ENCODE measurements around the gene WDR86. TPM values are rescaled to one million over a fixed set of nuclear protein-coding genes. Genes with fewer than 3 reads are reported as not detected.

WDR86 gene
- total RNA-seq, 2 donors from 2014 or later, result 0.71 to 0.84 TPM

GRCh38 chr7:151386301-151387160 lies 23.3 kb downstream of the WDR86 start:
- DNase-seq, result no peak
- intact Hi-C loops (cut with DNase I), result no loop called here
- no peak for ATAC-seq

DNA sequence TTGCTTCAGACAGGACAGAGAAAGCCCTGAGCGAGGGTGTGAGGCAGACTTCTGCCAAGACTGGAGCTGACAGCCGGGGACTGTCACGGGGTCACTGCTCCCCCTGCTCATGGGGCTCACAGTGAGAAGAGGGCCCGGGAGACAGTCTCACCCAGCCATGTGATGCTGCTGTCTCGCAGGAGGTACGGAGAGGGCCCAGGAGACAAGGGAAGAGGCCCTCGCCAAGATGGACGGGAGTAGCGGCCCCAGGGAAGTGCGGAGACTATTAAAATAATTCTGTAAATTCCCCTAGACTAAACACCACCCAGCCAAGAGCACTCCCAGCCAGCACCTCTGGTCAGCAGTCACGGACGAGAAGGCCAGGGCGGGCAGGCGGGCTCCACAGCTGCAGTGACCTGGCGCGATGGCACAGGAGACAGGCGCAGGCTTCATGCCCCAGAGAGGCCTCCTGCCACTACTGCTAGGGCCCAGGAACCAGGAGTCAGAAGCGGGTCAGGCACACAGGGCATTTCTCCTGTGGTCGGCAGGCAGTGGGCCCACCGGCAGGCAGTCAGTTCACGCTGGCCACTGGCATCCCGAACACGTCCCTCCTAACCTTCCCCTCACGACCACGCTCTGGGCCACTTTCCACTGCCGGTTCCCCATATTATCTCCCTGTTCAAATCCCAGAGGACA lies 24.1 kb downstream of the WDR86 start:
- intact Hi-C loops (cut with DNase I), result no loop called here
- no peak for ATAC-seq
- no peak for DNase-seq

- ATAC-seq (peak in 1 of 2 donors; percentile 16), DNase-seq (no peak)
- intact Hi-C loops (cut with DNase I), result no loop called here
These were observed 24.8 kb downstream of the WDR86 start for GRCh38 chr7:151384776-151385625.

DNA sequence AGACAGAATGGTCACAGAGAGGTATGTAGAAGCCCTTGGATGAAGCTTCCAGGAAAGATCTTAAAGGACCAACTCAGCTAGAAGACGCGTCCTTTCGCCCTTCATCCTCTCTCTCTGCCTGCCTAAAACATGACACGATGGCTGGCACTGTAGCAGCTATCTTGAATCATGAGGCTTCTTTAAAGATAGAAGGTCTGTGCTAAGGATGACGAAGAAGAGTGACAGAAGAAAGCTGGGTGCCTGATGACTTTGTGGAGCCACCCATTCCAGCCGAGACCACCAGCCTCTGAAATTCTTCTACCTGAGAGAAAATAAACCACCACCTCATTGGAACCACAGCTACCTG lies 25.5 kb downstream of the WDR86 start:
- DNase-seq, result no peak

GRCh38 chr7:151383638-151384351 lies 26.0 kb downstream of the WDR86 start:
- intact Hi-C loops (cut with DNase I), result no loop called here
- DNase-seq (no peak), ATAC-seq (no peak)

More for the DNA sequence above, 25.5 kb downstream of the WDR86 start:
- ATAC-seq, result no peak
- intact Hi-C loops (cut with DNase I), result no loop called here

DNA sequence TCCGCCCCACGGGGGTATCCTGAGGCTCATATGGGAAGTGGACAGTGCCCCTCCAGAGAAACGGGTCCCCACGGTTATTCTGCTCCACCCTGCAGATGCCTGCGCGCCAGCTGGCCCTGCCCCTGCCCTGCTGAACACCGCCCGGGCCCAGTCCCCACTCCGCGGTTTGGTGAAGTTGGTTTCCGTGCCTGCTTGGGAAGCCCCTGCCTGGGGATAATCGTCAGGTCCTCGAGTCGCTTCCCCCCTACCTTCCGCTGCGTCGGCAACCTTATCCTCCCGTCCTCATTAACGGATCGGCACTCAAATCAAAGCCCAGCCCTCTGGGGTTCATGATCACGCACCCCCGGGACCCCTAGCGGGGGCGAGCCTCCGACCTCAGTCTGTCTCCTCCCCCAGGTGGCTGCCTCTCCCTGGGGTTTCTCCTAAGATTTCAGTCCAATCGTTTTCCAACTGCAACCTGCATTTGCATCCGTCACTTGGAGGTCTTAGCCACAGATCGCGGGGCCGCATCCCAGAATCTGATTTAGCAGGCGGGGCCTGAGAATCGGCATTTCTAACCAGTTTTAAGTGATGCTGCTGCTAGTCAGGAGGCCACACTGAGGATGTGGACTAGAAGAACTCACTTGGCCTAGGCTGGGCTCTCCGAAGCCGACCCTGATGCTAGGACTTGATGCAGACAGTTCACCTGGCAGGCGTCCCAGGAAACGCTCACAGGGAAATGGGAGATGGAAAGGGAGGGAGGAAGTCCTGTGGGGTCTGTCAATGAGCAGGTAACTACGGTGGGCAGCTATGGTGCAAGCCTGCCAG lies 27.6 kb downstream of the WDR86 start:
- DNase-seq (no peak), ATAC-seq (peak in 1 of 2 donors; percentile 10)
- intact Hi-C loops (cut with DNase I), result no loop called here

- DNase-seq (no peak), ATAC-seq (peak; percentile 27 to 28)
- intact Hi-C loops (cut with DNase I), result no loop called here
These were observed 28.3 kb downstream of the WDR86 start for GRCh38 chr7:151381348-151382078.

GRCh38 chr7:151381098-151381347 lies 28.8 kb downstream of the WDR86 start:
- no peak for DNase-seq
- intact Hi-C loops (cut with DNase I), result no loop called here
- ATAC-seq, result no peak

- intact Hi-C loops (cut with DNase I), result no loop called here
These were observed 29.4 kb downstream of the WDR86 start for GRCh38 chr7:151380199-151381097.

DNA sequence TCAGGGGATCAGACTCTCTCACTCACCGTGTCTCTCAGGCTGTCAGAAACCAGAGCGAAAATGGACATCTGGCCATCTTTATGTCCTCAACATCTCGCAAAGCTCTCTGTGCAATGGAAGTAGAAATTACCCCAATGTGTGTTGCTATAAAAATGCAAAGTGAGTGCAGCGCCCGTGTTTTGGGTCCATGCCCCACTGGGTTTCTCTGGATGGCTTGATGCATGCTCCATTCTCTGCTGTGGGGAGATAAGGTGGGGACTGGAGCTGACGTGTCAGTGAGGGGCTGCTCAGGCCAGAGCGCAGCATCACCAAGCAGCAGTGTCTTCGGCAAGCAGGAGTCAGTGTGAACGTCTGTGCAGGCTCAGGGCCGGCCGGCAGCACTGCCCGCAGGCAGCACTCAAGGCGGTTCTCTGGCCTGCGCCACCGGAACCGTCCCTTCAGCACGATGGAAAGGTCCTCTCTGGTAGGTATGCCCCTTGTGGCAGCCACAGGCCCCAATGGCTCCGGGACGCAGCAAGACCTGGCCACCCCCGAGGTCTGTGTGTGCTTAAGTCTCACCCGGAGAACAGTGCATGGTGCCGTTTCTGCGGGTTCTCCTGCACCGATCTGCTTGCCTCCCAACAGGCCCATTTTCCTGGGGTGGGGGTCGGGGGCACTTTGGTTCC lies 30.2 kb downstream of the WDR86 start:
- ATAC-seq (no peak), DNase-seq (no peak)
- intact Hi-C loops (cut with DNase I), result no loop called here

More at GRCh38 chr7:151380199-151381097, 29.4 kb downstream of the WDR86 start:
- ATAC-seq (no peak), DNase-seq (no peak)

- intact Hi-C loops (cut with DNase I), result no loop called here
- no peak for DNase-seq
- no peak for ATAC-seq
These were observed 30.7 kb downstream of the WDR86 start for GRCh38 chr7:151379193-151379520.

GRCh38 chr7:151378496-151379192 lies 31.2 kb downstream of the WDR86 start:
- intact Hi-C loops (cut with DNase I), result no loop called here
- ATAC-seq (no peak), DNase-seq (no peak)

GRCh38 chr7:151378011-151378410 lies 31.8 kb downstream of the WDR86 start:
- intact Hi-C loops (cut with DNase I), result no loop called here
- no peak for ATAC-seq
- DNase-seq, result no peak

GRCh38 chr7:151377406-151377805 lies 32.4 kb downstream of the WDR86 start:
- intact Hi-C loops (cut with DNase I), result no loop called here
- DNase-seq (no peak), ATAC-seq (no peak)

DNA sequence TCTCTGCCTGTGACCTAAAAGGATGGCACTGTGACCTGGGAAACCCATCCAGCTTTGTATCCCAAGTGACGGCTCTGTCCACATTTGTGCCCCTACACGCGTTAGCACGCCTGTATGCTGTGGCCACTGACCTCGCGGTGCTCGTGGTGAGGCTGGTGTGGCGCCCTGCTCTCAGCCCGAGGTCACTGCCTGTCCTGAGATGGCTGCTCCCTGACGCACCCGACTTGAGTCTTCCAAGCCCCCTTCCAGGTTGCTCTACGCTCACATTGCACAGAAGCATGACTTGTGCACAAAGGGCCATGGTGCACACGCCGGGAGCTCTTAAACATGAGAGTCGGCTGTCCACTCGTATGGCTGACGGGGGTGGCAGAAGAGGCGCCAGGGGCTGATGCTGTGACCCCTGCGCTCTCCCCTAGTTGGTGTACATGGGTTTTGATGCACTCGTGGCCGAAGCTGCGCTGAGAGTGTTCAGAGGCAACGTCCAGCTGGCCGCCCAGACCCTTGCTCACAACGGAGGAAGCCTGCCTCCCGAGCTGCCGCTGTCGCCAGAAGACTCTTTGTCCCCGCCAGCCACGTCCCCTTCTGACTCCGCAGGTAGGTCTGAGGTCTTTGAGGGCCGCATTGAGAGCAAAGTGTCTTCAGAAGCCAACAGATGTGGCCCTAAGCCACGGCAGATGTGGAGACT lies 33.5 kb downstream of the WDR86 start:
- DNase-seq, result no peak
- intact Hi-C loops (cut with DNase I), result no loop called here

More for the DNA sequence above, 33.5 kb downstream of the WDR86 start:
- no peak for ATAC-seq
